Suprapubic skin (tissue), 4 donors: ENCODE results near the gene ZSCAN1. TPM values are rescaled to one million over a fixed set of nuclear protein-coding genes. Genes with fewer than 3 reads are reported as not detected.
A peak's percentile ranks its signal among the peaks of the same experiment; 100 is the strongest.

Source experiments
- DNase-seq, 2 donors: peaks; one replicate each; pipeline ENCODE4 v3.0.0-alpha.2; 2019; ENCODE audit warnings: low spot score in 2 of 2
- H3K27ac ChIP-seq: fragments of 200-600 bp; sonication (generic); one replicate; pipeline ENCODE4 v1.5.1; 2019
- H3K27me3 ChIP-seq: fragments of 200-600 bp; sonication (generic); one replicate; pipeline ENCODE4 v1.5.1; 2019
- H3K36me3 ChIP-seq: fragments of 200-600 bp; sonication (generic); one replicate; pipeline ENCODE4 v1.5.1; 2019
- H3K4me1 ChIP-seq: fragments of 200-600 bp; sonication (generic); one replicate; pipeline ENCODE4 v1.5.1; 2019
- H3K4me3 ChIP-seq: fragments of 200-600 bp; sonication (generic); one replicate; pipeline ENCODE4 v1.5.1; 2019; ENCODE audit warnings: mild to moderate bottlenecking
- H3K9me3 ChIP-seq: fragments of 200-600 bp; sonication (generic); one replicate; pipeline ENCODE4 v1.5.1; 2019
- CTCF ChIP-seq, 2 donors: fragments of 200-600 bp in 1 of 2; fragments of 450-650 bp in 1 of 2; sonication (generic) in 1 of 2; IDR thresholded peaks; one replicate each; pipeline ENCODE4 v1.5.1; 2016 to 2019; ENCODE audit warnings: antibody characterized with exemption in 2 of 2, mild to moderate bottlenecking in 1 of 2, moderate library complexity in 1 of 2
- EP300 ChIP-seq: sonication (generic); formaldehyde crosslinking; IDR thresholded peaks from one replicate; pipeline ENCODE4 v1.6.1; 2017; ENCODE audit warnings: antibody characterized with exemption
- POLR2A ChIP-seq, 2 donors: fragments of 450-650 bp; IDR thresholded peaks; one replicate each; pipeline ENCODE4 v1.6.1; 2017; ENCODE audit warnings: antibody characterized with exemption in 2 of 2, mild to moderate bottlenecking in 2 of 2, moderate library complexity in 2 of 2
- POLR2AphosphoS5 ChIP-seq, 3 donors: sonication (generic); formaldehyde crosslinking; IDR thresholded peaks; one replicate each; pipeline ENCODE4 v1.6.1; 2017; ENCODE audit warnings: antibody characterized with exemption in 3 of 3
- WGBS: methylation state at CpG from one replicate; pipeline ENCODE4 v1.1.5; 2018; 5-methylcytosine and 5-hydroxymethylcytosine counted together
- total RNA-seq, 4 donors: library from RNA; depleted of rRNA; stranded (reverse); fragments of >200 nt; gene quantifications; one replicate each; pipeline ENCODE4 v1.1.0, GENCODE V29; 2016

The ZSCAN1 gene
- total RNA-seq, 4 donors from 2014 or later, result not detected

GRCh38 chr19:58009666-58010301, 24.0 kb upstream of the ZSCAN1 start:
- Histone ChIP-seq H3K4me1 (peaks cover 16% of the 10 kb centered on the region), H3K9me3 (no peaks in the 10 kb centered on the region), H3K27ac (peak overlapping the region; percentile 83), H3K27me3 (no peaks in the 10 kb centered on the region), H3K4me3 (peak overlapping the region; percentile 52), H3K36me3 (peaks cover 25% of the 10 kb centered on the region)
- TF ChIP-seq EP300 (no peak), POLR2A (IDR thresholded peaks at IDR 0.05) (no peak), POLR2AphosphoS5 (IDR thresholded peaks at IDR 0.05) (peak in 1 of 3 donors; percentile 19), CTCF (IDR thresholded peaks at IDR 0.05) (no peak)
- WGBS, result 17% methylated on average over 14 of the region's 41 CpGs
- peak in 1 of 2 donors; percentile 76 for DNase-seq

GRCh38 chr19:58010507-58010906, 23.3 kb upstream of the ZSCAN1 start:
- Histone ChIP-seq H3K36me3 (peaks cover 23% of the 10 kb centered on the region), H3K27ac (no peak overlapping the region), H3K9me3 (no peaks in the 10 kb centered on the region), H3K27me3 (no peaks in the 10 kb centered on the region), H3K4me1 (peaks cover 16% of the 10 kb centered on the region), H3K4me3 (peak overlapping the region; percentile 52)
- DNase-seq, result no peak
- TF ChIP-seq POLR2AphosphoS5 (IDR thresholded peaks at IDR 0.05) (no peak), POLR2A (IDR thresholded peaks at IDR 0.05) (no peak), EP300 (no peak), CTCF (IDR thresholded peaks at IDR 0.05) (no peak)
- WGBS, result 74% methylated on average over 22 of the region's 22 CpGs

- no peaks in the 10 kb centered on the region for H3K9me3 ChIP-seq
- peaks cover 8% of the 10 kb centered on the region for H3K4me1 ChIP-seq
- H3K27ac ChIP-seq, result no peak overlapping the region
- H3K36me3 ChIP-seq, result no peaks in the 10 kb centered on the region
- 46% methylated on average over 5 of the region's 5 CpGs for WGBS
- H3K4me3 ChIP-seq, result no peak overlapping the region
- H3K27me3 ChIP-seq, result no peaks in the 10 kb centered on the region
- no peak for DNase-seq
- TF ChIP-seq EP300, result no peak
- no peak for TF ChIP-seq POLR2AphosphoS5 (IDR thresholded peaks at IDR 0.05)
- TF ChIP-seq POLR2A (IDR thresholded peaks at IDR 0.05), result no peak
- no peak for TF ChIP-seq CTCF (IDR thresholded peaks at IDR 0.05)
Observed at GRCh38 chr19:58014141-58014540, 19.7 kb upstream of the ZSCAN1 start.

- Histone ChIP-seq H3K4me3 (no peak overlapping the region), H3K27ac (no peak overlapping the region), H3K9me3 (no peaks in the 10 kb centered on the region), H3K4me1 (no peaks in the 10 kb centered on the region), H3K36me3 (no peaks in the 10 kb centered on the region), H3K27me3 (no peaks in the 10 kb centered on the region)
- WGBS, result 75% methylated on average over 6 of the region's 7 CpGs
- DNase-seq, result no peak
- TF ChIP-seq POLR2AphosphoS5 (IDR thresholded peaks at IDR 0.05), result no peak
- no peak for TF ChIP-seq EP300
- TF ChIP-seq POLR2A (IDR thresholded peaks at IDR 0.05), result no peak
- TF ChIP-seq CTCF (IDR thresholded peaks at IDR 0.05), result no peak
Observed at GRCh38 chr19:58020129-58020528, 13.7 kb upstream of the ZSCAN1 start.

GRCh38 chr19:58021541-58022282, 12.1 kb upstream of the ZSCAN1 start:
- WGBS, result 56% methylated on average over 30 of the region's 30 CpGs
- no peak for DNase-seq
- no peak overlapping the region for H3K4me3 ChIP-seq

More at GRCh38 chr19:58021541-58022282, 12.1 kb upstream of the ZSCAN1 start:
- H3K4me1 ChIP-seq, result no peaks in the 10 kb centered on the region
- H3K36me3 ChIP-seq, result no peaks in the 10 kb centered on the region
- no peak for TF ChIP-seq POLR2A (IDR thresholded peaks at IDR 0.05)
- TF ChIP-seq CTCF (IDR thresholded peaks at IDR 0.05), result peak; percentile 22 to 43
- no peak overlapping the region for H3K27ac ChIP-seq
- H3K9me3 ChIP-seq, result no peaks in the 10 kb centered on the region
- H3K27me3 ChIP-seq, result no peaks in the 10 kb centered on the region
